GM12878 (cell line): ENCODE measurements around the gene MFGE8. TPM values are rescaled to one million over a fixed set of nuclear protein-coding genes. Genes with fewer than 3 reads are reported as not detected.

Experiments used
- ATAC-seq: fragments of 200-7000 bp; cut with Tn5 transposase; 3 replicates; pipeline ENCODE4 v1.9.1; 2020; ENCODE audit warnings: mild to moderate bottlenecking, moderate library complexity
- BruUV-seq: library from RNA; stranded (reverse); fragments of 400-500 nt; replicated peaks from 2 replicates; lab custom pipeline; 2021; lab: Mats Ljungman, UMichigan
- CTCF ChIA-PET: fragments of 300-600 bp; sonication (Branson Sonifier 250); formaldehyde crosslinking; extraction: SDS; loops from one replicate; lab custom pipeline; 2021; ENCODE audit warnings: inconsistent platforms; lab: Yijun Ruan, JAX
- POLR2A ChIA-PET: fragments of 350-600 bp; formaldehyde crosslinking; extraction: SDS; loops from one replicate; lab custom pipeline; 2021; ENCODE audit warnings: inconsistent platforms; lab: Charles Lee
- RAD21 ChIA-PET: fragments of 300-600 bp; sonication (Branson Sonifier 250); formaldehyde crosslinking; loops from one replicate; lab custom pipeline; 2023; ENCODE audit warnings: antibody characterized with exemption; ENCODE audit not compliant: unreplicated experiment; lab: Charles Lee
- SMC1A ChIA-PET: fragments of 300-600 bp; sonication (Branson Sonifier 250); formaldehyde crosslinking; loops from one replicate; lab custom pipeline; 2023; ENCODE audit not compliant: unreplicated experiment, uncharacterized antibody; lab: Charles Lee
- DNase-seq: peaks from one replicate; pipeline ENCODE4 v3.0.0-alpha.2; 2011; ENCODE audit warnings: low read depth, low spot score
- FAIRE-seq: peaks from 3 replicates; lab custom pipeline; 2011; peaks lifted over from hg19 to GRCh38; lab: Jason Lieb, UNC
- H2AFZ ChIP-seq: 2 replicates; pipeline ENCODE4 v1.6.0; 2011; ENCODE audit warnings: low read depth, low read length, control low read depth; ENCODE audit not compliant: control insufficient read depth
- H3K27ac ChIP-seq: 2 replicates; pipeline ENCODE4 v1.5.1; 2011; ENCODE audit warnings: control low read depth; ENCODE audit not compliant: control insufficient read depth, insufficient read depth
- H3K27me3 ChIP-seq, 2 experiments: replicated peaks in 1 of 2; 2 replicates each; pipeline versions ENCODE4 v1.6.0 to v1.6.1; 2011; ENCODE audit warnings: low read length in 1 of 2; ENCODE audit not compliant: control insufficient read depth in 2 of 2, insufficient read depth in 2 of 2
- H3K36me3 ChIP-seq, 2 experiments: 2 replicates each; pipeline ENCODE4 v1.5.1; 2011; ENCODE audit warnings: low read length in 1 of 2; ENCODE audit not compliant: control insufficient read depth in 2 of 2, insufficient read depth in 2 of 2
- H3K4me1 ChIP-seq: 2 replicates; pipeline ENCODE4 v1.6.1; 2011; ENCODE audit warnings: mild to moderate bottlenecking, low read length, moderate library complexity, mixed read lengths; ENCODE audit not compliant: control insufficient read depth, insufficient read depth
- H3K4me2 ChIP-seq: 2 replicates; pipeline ENCODE4 v1.6.0; 2011; ENCODE audit warnings: control low read depth; ENCODE audit not compliant: control insufficient read depth, insufficient read depth
- H3K4me3 ChIP-seq: fragments of 200-600 bp; sonication (generic); 2 replicates; pipeline ENCODE4 v1.5.1; 2016
- H3K79me2 ChIP-seq: 2 replicates; pipeline ENCODE4 v1.6.0; 2011; ENCODE audit warnings: low read length; ENCODE audit not compliant: control insufficient read depth, insufficient read depth
- H3K9ac ChIP-seq: 2 replicates; pipeline ENCODE4 v1.8.0; 2011; ENCODE audit warnings: low read length, control low read depth, mixed read lengths; ENCODE audit not compliant: control insufficient read depth, insufficient read depth
- H3K9me3 ChIP-seq: replicated peaks from 3 replicates; pipeline ENCODE4 v1.5.1; 2011; ENCODE audit warnings: mild to moderate bottlenecking, low read length; ENCODE audit not compliant: control insufficient read depth, insufficient read depth
- H4K20me1 ChIP-seq: 2 replicates; pipeline ENCODE4 v1.6.0; 2011; ENCODE audit not compliant: control insufficient read depth, insufficient read depth
- CREB1 ChIP-seq: IDR thresholded peaks from 2 replicates; pipeline ENCODE4 v1.6.1; 2012; ENCODE audit warnings: low read depth, mild to moderate bottlenecking, inconsistent platforms
- CTCF ChIP-seq, 3 experiments: IDR thresholded peaks in 2 of 3; conservative IDR thresholded peaks in 1 of 3; 2 replicates each; pipeline ENCODE4 v1.5.1; 2011; ENCODE audit warnings: low read depth in 3 of 3, low read length in 3 of 3, mild to moderate bottlenecking in 3 of 3, control low read depth in 2 of 3, moderate library complexity in 2 of 3, inconsistent platforms in 1 of 3, mixed read lengths in 1 of 3; ENCODE audit not compliant: control insufficient read depth in 2 of 3, insufficient read depth in 1 of 3; ENCODE audit errors: extremely low read depth in 1 of 3
- EZH2 ChIP-seq: IDR thresholded peaks from 2 replicates; pipeline ENCODE4 v1.6.1; 2012; ENCODE audit warnings: low read depth, mild to moderate bottlenecking, control low read depth, inconsistent platforms, low read length, borderline replicate concordance; ENCODE audit not compliant: control insufficient read depth
- POLR2A ChIP-seq: IDR thresholded peaks from 2 replicates; pipeline ENCODE4 v1.6.1; 2011; ENCODE audit warnings: low read depth, mild to moderate bottlenecking, low read length
- ZNF687 ChIP-seq: fragments of 450-650 bp; IDR thresholded peaks from 2 replicates; pipeline ENCODE4 v1.6.1; 2017; ENCODE audit warnings: mild to moderate bottlenecking, moderate library complexity
- WGBS: methylation state at CpG from one replicate; pipeline ENCODE4 v1.1.6; 2016; ENCODE audit warnings: low lambda C conversion rate; ENCODE audit not compliant: insufficient replicate concordance, insufficient coverage; ENCODE audit errors: missing lambda C conversion rate; 5-methylcytosine and 5-hydroxymethylcytosine counted together
- in situ Hi-C: fragments of 300-500 bp; cut with MboI; formaldehyde crosslinking; loops from 9 replicates; pipeline ENCODE4 v1.14.3; 2018; ENCODE audit warnings: mixed read lengths
- intact Hi-C: fragments of 100-400 bp; cut with micrococcal nuclease; formaldehyde crosslinking; loops from one replicate; pipeline ENCODE4 v1.14.2; 2022; ENCODE audit not compliant: unreplicated experiment
- polyA plus RNA-seq, 11 experiments: library from polyadenylated mRNA; depleted of rRNA in 4 of 11; unstranded in 6 of 11; stranded (reverse) in 5 of 11; fragments of >200 nt; fragmentation: Nextera tagmentation in 4 of 11; fragmentation: Illumina TruSeq in 1 of 11; extraction: Ambion mirVana in 4 of 11; extraction: Trizol in 1 of 11; gene quantifications; 1 replicate in 1 of 11; 2 replicates in 10 of 11; pipeline versions ENCODE4 v1.2.1 to v1.2.3, GENCODE V29; 2011 to 2016; ENCODE audit warnings: inconsistent platforms in 2 of 11, missing spikeins in 2 of 11, low read depth in 1 of 11
- total RNA-seq, 4 experiments: library from RNA; depleted of rRNA in 3 of 4; stranded (reverse); fragments of >200 nt in 3 of 4; fragmentation: Illumina TruSeq in 1 of 4; extraction: Trizol in 1 of 4; gene quantifications; 2 replicates each; pipeline versions ENCODE4 v1.2.1 to v1.2.3, GENCODE V29; 2013 to 2021

The MFGE8 gene
- total and polyA plus RNA-seq, 10 of the 15 experiments (the other 5 are each of a cell fraction or from before 2014, with no cell fraction given) = 0.81 to 5.9 (median 1.0) TPM; not detected in 2

GRCh38 chr15:88881775-88882174 is 31.4 kb downstream of the MFGE8 start:
- ChIA-PET CTCF (interaction anchor here (1.6 to 2.3 kb wide), 3 partner anchors 12 to 24 kb away, joined by 3 to 12 read pairs (median 8); no protein-coding TSS in a partner anchor), POLR2A (no interaction called here), RAD21 (no interaction called here), SMC1A (no interaction called here)
- ATAC-seq = no peak
- no peak overlapping the region for H3K9ac ChIP-seq
- TF ChIP-seq EZH2 (no peak), CTCF (IDR thresholded peaks at IDR 0.05 in 2 of 3, conservative IDR thresholded peaks at IDR 0.05 in 1 of 3; ENCODE audit: control insufficient read depth in 2 of 3, extremely low read depth in 1 of 3, insufficient read depth in 1 of 3, low read depth in 3 of 3, low read length in 3 of 3) (no peak), ZNF687 (no peak), CREB1 (no peak), POLR2A (no peak)
- no peaks in the 10 kb centered on the region for H3K79me2 ChIP-seq
- H3K9me3 ChIP-seq = no peaks in the 10 kb centered on the region
- intact Hi-C loops = no loop called here
- H4K20me1 ChIP-seq = no peaks in the 10 kb centered on the region
- H3K36me3 ChIP-seq = no peaks in the 10 kb centered on the region
- no peak overlapping the region for H3K4me2 ChIP-seq
- in situ Hi-C loops = no loop called here
- H3K4me1 ChIP-seq = no peaks in the 10 kb centered on the region
- H2AFZ ChIP-seq = no peak overlapping the region
- WGBS = 40% methylated on average over 3 of the region's 3 CpGs
- no peak for DNase-seq
- H3K27me3 ChIP-seq = no peaks in the 10 kb centered on the region
- no peak for FAIRE-seq
- BruUV-seq = no TSS peak
- no peak overlapping the region for H3K4me3 ChIP-seq
- no peak overlapping the region for H3K27ac ChIP-seq
